Subcutaneous adipose tissue (tissue), 4 donors: ENCODE data around the gene BORCS5. TPM values are rescaled to one million over a fixed set of nuclear protein-coding genes. Genes with fewer than 3 reads are reported as not detected.

Experiments used
- CTCF ChIP-seq: fragments of 450-650 bp; IDR thresholded peaks from one replicate; pipeline ENCODE4 v1.5.1; 2016; ENCODE audit warnings: low read depth, mild to moderate bottlenecking, control low read depth, antibody characterized with exemption, moderate library complexity
- total RNA-seq, 4 donors: library from RNA; depleted of rRNA; stranded (reverse); fragments of >200 nt; gene quantifications; one replicate each; pipeline ENCODE4 v1.1.0, GENCODE V29; 2016

The BORCS5 gene
- total RNA-seq, 4 donors from 2014 or later, result 9.8 to 21.4 (median 14.6) TPM

DNA sequence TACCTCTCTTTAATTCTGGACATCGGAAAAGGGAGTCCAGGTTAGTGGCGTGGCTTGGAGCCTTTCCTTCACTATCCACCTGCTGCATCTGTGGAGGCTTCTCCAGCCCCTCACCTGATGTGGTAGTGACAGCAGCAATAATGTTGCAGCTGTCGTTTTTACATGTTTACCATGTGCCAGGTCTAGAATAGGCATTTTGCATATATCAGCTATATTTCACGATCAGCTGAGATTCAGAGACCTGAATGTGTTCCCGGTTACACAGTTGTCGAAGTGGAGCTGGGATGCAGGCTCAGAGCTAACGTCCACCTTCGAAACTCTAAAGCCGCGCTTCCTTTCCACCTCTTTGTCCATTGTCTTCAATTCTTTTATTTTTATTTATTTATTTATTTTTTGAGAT is 91.0 kb downstream of the BORCS5 start:
- no peak for TF ChIP-seq CTCF

- TF ChIP-seq CTCF, result no peak
These were observed 92.7 kb downstream of the BORCS5 start for GRCh38 chr12:12449533-12450025.

GRCh38 chr12:12450043-12450471 is 93.2 kb downstream of the BORCS5 start:
- no peak for TF ChIP-seq CTCF

GRCh38 chr12:12451098-12451497 is 94.2 kb downstream of the BORCS5 start:
- TF ChIP-seq CTCF, result no peak

DNA sequence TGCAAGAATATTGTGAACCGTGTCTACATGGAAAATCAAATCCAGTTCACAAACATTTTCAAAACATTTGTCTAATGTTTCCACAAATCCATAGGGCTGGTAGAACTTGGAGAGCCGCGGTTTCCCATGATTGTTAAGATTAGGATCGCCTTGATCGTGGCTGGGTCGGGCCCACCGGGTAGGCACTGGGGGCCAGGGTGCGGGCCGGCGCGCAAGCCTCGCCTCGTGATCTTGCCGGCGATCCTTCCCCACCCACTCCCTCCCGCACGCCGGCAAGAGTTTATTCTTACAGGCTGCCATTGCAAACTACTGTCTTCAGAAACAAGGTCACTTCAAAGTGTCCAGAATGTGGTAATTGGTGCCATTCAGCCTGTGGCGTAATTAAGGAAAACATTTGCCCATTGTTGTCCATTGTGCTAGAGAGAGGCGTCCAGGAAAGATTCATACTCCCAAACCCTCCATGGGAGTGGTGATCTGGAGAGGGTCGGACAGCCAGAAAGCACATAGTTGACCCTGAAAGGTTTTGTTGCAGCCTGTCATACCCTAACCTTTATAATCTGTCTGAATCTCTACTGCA is 95.5 kb downstream of the BORCS5 start:
- no peak for TF ChIP-seq CTCF

DNA sequence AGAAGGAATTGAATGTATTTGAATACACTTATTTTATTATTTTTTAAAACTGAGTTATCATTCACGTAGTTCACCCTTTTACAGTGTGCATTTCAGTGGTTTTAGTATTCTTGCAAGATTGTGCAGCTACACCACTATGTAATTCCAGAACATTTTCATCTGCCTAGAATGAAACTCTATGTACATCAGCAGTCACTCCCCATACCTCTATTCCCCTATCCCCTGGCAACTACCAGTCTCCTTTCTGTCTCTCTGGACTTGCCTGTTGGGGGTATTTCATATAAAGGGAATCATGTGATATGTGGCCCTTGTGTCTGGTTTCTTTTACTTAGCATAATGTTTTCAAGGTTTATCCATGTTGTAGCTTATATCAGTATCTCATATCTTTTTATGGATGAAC is 96.8 kb downstream of the BORCS5 start:
- TF ChIP-seq CTCF, result no peak

GRCh38 chr12:12454315-12454714 is 97.4 kb downstream of the BORCS5 start:
- no peak for TF ChIP-seq CTCF
